HG03575 (cell line): Measurements from ENCODE around the gene PDZRN3.

Source experiments
- ATAC-seq: cut with Tn5 transposase; IDR thresholded peaks from one replicate; pipeline ENCODE4 v1.9.1; 2021; ENCODE audit not compliant: unreplicated experiment, insufficient number of reproducible peaks, low FRiP score; ENCODE audit errors: extremely low read depth

PDZRN3 gene

DNA sequence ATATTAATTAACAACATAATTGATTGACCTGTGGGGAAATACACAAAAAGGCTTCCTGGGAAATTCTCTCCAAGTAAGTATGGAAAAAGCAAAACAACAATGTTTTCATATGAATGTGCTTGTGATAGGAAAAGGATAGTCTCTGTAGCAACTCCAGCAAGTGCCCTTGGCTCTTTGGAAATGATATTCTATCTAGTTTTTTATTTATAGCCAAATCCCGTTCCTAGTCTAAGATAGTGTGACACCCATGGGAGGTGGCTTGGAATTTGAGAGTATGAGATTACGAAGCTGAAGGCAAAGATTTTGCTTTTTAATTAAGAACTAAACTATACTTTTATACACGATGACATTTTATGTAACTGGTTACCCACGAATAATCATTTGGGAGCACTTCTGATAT, 119.9 kb downstream of the PDZRN3 start:
- no peak for ATAC-seq

- no peak for ATAC-seq
Measured at GRCh38 chr3:73504239-73504638, 120.5 kb downstream of the PDZRN3 start.

DNA sequence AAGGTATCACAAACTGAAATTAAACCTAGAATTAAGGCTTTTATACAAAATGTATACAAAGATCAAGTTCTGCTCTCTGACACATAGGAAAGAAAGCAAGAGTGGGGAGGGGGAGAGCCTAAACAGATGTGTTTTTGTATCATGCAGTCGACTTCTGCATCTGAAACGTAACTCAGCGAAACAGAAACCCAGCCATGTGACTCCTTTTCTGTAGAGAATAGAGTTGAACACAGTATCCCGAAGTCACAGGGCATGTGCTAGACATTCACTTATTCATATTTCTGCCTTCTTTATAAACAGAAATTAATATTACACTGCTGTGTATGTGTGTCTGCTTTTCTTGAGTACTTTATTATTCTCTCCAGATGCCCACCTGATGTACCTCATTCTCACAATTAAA, 121.0 kb downstream of the PDZRN3 start:
- no peak for ATAC-seq

- ATAC-seq = no peak
Measured at GRCh38 chr3:73502609-73503583, 121.8 kb downstream of the PDZRN3 start.

DNA sequence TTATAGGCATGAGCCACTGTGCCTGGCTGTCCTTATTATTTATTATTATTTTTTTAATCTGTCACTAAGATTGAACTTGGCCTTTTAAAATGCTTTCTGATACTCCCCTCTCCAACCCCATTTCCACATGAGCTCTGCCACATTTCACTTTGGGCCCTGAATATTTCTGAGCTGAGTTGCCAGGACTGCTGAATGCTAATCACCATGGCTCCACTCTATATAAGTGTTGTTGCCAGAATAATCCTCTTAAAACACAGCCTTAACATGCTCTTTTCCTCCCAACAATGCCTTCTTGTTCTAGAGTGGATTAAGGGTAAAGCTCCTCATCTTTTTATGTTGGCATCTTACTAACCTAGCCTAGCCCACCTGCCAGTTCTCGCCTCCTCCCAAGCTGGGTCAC, 124.4 kb downstream of the PDZRN3 start:
- no peak for ATAC-seq

DNA sequence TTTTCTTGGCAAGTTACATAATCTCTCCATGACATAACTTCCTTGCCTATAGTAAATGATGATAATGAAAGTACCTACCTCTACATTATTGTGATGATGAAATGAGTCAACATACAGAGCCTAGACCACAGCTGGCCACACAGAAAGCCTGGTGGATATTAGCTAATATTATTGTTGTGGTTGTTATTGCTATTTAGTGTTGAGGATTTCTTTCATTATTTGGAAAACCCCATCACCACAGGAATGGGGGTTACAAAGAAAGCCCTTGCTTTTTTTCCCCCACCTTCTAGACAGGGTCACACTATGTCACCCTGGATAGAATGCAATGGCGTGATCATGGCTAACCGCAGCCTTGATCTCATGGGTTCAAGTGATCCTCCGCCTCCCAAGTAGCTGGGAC, 125.0 kb downstream of the PDZRN3 start:
- ATAC-seq = no peak

GRCh38 chr3:73498764-73499622, 125.7 kb downstream of the PDZRN3 start:
- ATAC-seq = no peak

DNA sequence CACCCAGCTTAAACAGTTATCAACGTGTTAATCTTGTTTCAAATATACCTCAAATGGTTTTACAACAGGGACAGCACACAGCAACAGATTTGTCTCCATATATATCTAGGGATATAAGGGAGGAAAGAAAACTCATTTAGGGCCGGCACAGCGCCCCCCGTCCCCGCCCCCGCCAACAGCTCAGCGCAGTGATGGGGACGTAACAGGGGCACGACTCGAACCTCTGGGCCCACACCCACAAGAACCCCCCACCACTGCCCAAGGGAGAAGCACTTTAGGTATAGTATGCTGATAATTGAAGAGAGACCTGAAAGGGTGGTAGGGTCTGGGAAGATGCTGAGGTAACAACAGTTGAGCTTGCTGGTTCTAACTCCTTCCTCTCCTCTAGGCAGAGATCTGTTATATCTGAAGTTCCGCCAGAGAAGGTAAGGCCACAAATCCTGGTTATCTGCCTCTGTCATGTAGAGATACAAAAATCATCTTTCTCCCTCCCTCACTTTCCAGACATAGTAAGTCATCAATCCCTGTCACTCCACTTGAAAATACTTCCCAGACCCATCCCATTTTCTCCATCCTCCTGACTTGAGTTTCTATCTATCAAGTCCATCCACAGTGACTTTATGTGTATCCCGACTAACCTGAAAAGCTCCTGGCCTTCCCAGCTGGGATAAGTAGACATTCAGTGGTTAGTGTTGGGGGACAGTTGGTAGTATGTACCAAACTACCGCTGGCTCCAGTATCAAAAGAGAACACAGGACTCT, 126.9 kb downstream of the PDZRN3 start:
- no peak for ATAC-seq

- ATAC-seq = no peak
Measured at GRCh38 chr3:73493543-73494308, 131.0 kb downstream of the PDZRN3 start.

GRCh38 chr3:73492186-73492585, 132.6 kb downstream of the PDZRN3 start:
- ATAC-seq = no peak

- no peak for ATAC-seq
Measured at GRCh38 chr3:73491287-73491662, 133.5 kb downstream of the PDZRN3 start.

- ATAC-seq = no peak
Measured at GRCh38 chr3:73490453-73491286, 134.1 kb downstream of the PDZRN3 start.

GRCh38 chr3:73485877-73486330, 138.8 kb downstream of the PDZRN3 start:
- ATAC-seq = no peak

DNA sequence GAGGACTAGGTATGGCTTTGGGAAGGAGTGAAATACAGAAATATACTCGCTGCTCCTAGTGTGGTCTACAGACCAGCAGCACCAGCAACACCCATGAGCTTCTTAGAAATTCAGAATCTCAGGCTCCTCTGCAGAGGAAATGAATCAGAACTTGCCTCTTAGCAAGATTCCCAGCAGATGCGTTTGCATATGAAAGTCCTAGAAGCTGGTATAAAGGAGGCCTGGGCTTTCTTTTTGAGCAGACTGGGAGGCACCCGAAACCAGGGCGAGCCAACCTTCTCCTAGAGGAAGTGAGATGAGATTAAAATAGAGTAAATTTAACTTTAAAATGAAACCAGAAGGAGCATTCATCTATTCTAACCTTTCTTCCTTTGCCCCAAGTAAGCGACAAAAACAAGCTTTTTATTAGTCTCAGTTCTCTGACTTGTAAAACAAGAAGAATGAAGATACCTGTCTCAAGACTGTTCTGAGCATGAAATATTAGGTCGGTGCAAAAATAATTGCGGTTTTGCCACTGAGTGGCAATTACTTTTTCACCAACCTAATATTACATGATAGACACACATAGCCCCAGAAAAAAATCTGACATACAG, 140.0 kb downstream of the PDZRN3 start:
- ATAC-seq = peak; percentile 83

DNA sequence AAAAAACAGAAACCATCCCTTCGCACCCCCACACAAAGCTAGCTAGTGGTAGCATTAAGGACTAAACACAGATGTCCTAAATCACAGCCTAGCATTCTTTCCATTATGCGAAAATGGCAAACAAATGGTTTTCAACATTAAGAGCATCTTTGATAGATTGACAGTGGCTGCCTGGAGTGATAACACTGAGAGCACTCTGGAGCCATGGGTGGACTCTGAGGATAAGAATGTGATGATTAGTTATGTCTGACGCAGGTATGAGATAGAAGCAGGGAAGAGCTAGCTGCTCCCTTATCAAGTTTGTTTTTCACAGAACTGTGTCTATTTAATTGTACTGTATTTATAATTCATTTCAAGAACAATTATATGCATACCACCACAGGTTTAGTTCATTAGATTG, 142.9 kb downstream of the PDZRN3 start:
- no peak for ATAC-seq

GRCh38 chr3:73480187-73480672, 144.5 kb downstream of the PDZRN3 start:
- no peak for ATAC-seq

DNA sequence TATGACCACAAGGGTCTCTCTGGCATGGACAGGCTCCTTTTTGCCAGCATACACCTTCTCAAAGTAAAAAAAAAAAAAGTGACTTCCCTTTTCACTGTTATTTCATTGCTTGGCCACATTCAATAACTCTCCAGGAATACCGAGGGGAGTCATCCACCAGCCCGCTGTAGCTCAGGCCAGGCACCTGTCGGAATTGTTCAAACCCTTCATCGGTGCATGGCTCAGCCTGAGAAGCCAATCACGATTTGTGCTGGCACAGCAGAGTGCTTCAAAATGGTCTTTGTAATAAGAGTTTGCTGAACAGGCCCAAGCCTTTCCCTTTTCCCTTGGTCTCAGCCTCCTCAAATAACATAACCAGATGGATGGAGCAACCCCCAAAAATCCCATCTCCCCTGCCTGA, 145.4 kb downstream of the PDZRN3 start:
- no peak for ATAC-seq
